NOMO-1 treated with DMSO at 0.1 percent for 48 hours (cell line): ENCODE data around the gene IER5L.
"Not testable (repeated sequence)": the region's sequence is repeated elsewhere in the genome, so short reads cannot be mapped to it uniquely, and the experiment has no call there.

ENCODE experiments used
- DNase-seq: peaks from one replicate; lab custom pipeline; 2025; ENCODE audit not compliant: unreplicated experiment; lab: John Stamatoyannopoulos, UW

Gene IER5L

GRCh38 chr9:129203556-129203909, 25.5 kb upstream of the IER5L start:
- no peak for DNase-seq

GRCh38 chr9:129202613-129203555, 24.8 kb upstream of the IER5L start:
- DNase-seq = peak; percentile 70

GRCh38 chr9:129201866-129202265, 23.8 kb upstream of the IER5L start:
- no peak for DNase-seq

GRCh38 chr9:129201289-129201688, 23.2 kb upstream of the IER5L start:
- DNase-seq = no peak

- DNase-seq = no peak
Observed at GRCh38 chr9:129200255-129200654, 22.2 kb upstream of the IER5L start.

- DNase-seq = no peak
Observed at GRCh38 chr9:129199044-129199435, 21.0 kb upstream of the IER5L start.

- peak; percentile 14 for DNase-seq
Observed at GRCh38 chr9:129198319-129199043, 20.4 kb upstream of the IER5L start.

GRCh38 chr9:129197978-129198318, 19.9 kb upstream of the IER5L start:
- no peak for DNase-seq

GRCh38 chr9:129197045-129197444, 19.0 kb upstream of the IER5L start:
- DNase-seq = not testable (repeated sequence)

- DNase-seq = no peak
Observed at GRCh38 chr9:129195606-129196005, 17.5 kb upstream of the IER5L start.

- no peak for DNase-seq
Observed at GRCh38 chr9:129194221-129194620, 16.2 kb upstream of the IER5L start.

- DNase-seq = no peak
Observed at GRCh38 chr9:129193655-129194054, 15.6 kb upstream of the IER5L start.

- DNase-seq = no peak
Observed at GRCh38 chr9:129191234-129191633, 13.2 kb upstream of the IER5L start.

- not testable (repeated sequence) for DNase-seq
Observed at GRCh38 chr9:129189971-129190370, 11.9 kb upstream of the IER5L start.

- DNase-seq = no peak
Observed at GRCh38 chr9:129187042-129187441, 9.0 kb upstream of the IER5L start.

- no peak for DNase-seq
Observed at GRCh38 chr9:129185991-129186390, 7.9 kb upstream of the IER5L start.

- DNase-seq = no peak
Observed at GRCh38 chr9:129185402-129185801, 7.3 kb upstream of the IER5L start.

GRCh38 chr9:129184596-129185122, 6.6 kb upstream of the IER5L start:
- DNase-seq = no peak

- no peak for DNase-seq
Observed at GRCh38 chr9:129184219-129184524, 6.1 kb upstream of the IER5L start.

- no peak for DNase-seq
Observed at GRCh38 chr9:129183495-129184218, 5.6 kb upstream of the IER5L start.

- DNase-seq = no peak
Observed at GRCh38 chr9:129182625-129183494, 4.8 kb upstream of the IER5L start.
